Measurements from ENCODE around the gene KRT222.

KRT222 gene

GRCh38 chr17:40664582-40665333 lies at the start of gene KRT222:
Gene KRT222 (minus strand): TSS chr17:40665177. CDS start chr17:40665099, 78 bp downstream.
- no peak for DNase-seq

- no peak for DNase-seq
These were observed 49.5 kb upstream of the KRT222 start for GRCh38 chr17:40714473-40714872.

GRCh38 chr17:40707745-40708144 lies 42.8 kb upstream of the KRT222 start:
- DNase-seq: no peak

GRCh38 chr17:40705584-40705983 lies 40.6 kb upstream of the KRT222 start:
- no peak for DNase-seq

GRCh38 chr17:40703652-40704051 lies 38.7 kb upstream of the KRT222 start, which contains the start of gene KRT24:
Gene KRT24 (minus strand): TSS chr17:40703752. CDS start chr17:40703693, 59 bp downstream.
- DNase-seq: no peak

- DNase-seq: no peak
These were observed 37.3 kb upstream of the KRT222 start for GRCh38 chr17:40702271-40702670.

- no peak for DNase-seq
These were observed 34.9 kb upstream of the KRT222 start for GRCh38 chr17:40699853-40700252.

- DNase-seq: no peak
These were observed 34.4 kb upstream of the KRT222 start for GRCh38 chr17:40699371-40699770.

- DNase-seq: no peak
These were observed 32.3 kb upstream of the KRT222 start for GRCh38 chr17:40697297-40697696.

- DNase-seq: no peak
These were observed 31.7 kb upstream of the KRT222 start for GRCh38 chr17:40696651-40697072.

- DNase-seq: no peak
These were observed 31.0 kb upstream of the KRT222 start for GRCh38 chr17:40695874-40696472.

GRCh38 chr17:40694584-40694983 lies 29.6 kb upstream of the KRT222 start:
- no peak for DNase-seq

GRCh38 chr17:40687106-40687505 lies 22.1 kb upstream of the KRT222 start:
- DNase-seq: no peak

- no peak for DNase-seq
These were observed 21.2 kb upstream of the KRT222 start for GRCh38 chr17:40686192-40686591.

- DNase-seq: no peak
These were observed 16.0 kb upstream of the KRT222 start for GRCh38 chr17:40680998-40681397.

- no peak for DNase-seq
These were observed 14.5 kb upstream of the KRT222 start for GRCh38 chr17:40679523-40679907.

GRCh38 chr17:40678902-40679522 lies 14.0 kb upstream of the KRT222 start:
- DNase-seq: no peak

GRCh38 chr17:40675905-40676304 lies 10.9 kb upstream of the KRT222 start:
- no peak for DNase-seq

GRCh38 chr17:40672654-40673053 lies 7.7 kb upstream of the KRT222 start:
- no peak for DNase-seq

- DNase-seq: no peak
These were observed 6.3 kb upstream of the KRT222 start for GRCh38 chr17:40671282-40671681.

- no peak for DNase-seq
These were observed 1.4 kb upstream of the KRT222 start for GRCh38 chr17:40666331-40666730.

- DNase-seq: no peak
These were observed 1.7 kb downstream of the KRT222 start for GRCh38 chr17:40663252-40663651.

- DNase-seq: no peak
These were observed 5.1 kb downstream of the KRT222 start for GRCh38 chr17:40659911-40660310.

- no peak for DNase-seq
These were observed 6.6 kb downstream of the KRT222 start for GRCh38 chr17:40658396-40658795.
